ENCODE results near the gene OXT.

OXT gene

GRCh38 chr20:3081641-3082040 lies 10.2 kb downstream of the OXT start:
- H3K9ac ChIP-seq (ENCODE audit: low read depth, low read length), result no peak overlapping the region
- no peak overlapping the region for H3K27ac ChIP-seq (ENCODE audit: low read length)
- peaks cover 6% of the 10 kb centered on the region; the same call in 1 of the 2 replicates for H3K4me1 ChIP-seq (ENCODE audit: insufficient read depth, low read length)
- H3K9me3 ChIP-seq (ENCODE audit: insufficient read depth, low read depth, low read length), result no peaks in the 10 kb centered on the region
- no peak overlapping the region for H3K4me3 ChIP-seq (ENCODE audit: low read length)
- H3K27me3 ChIP-seq (ENCODE audit: insufficient read depth, low read length), result peaks cover 69% of the 10 kb centered on the region
- no peaks in the 10 kb centered on the region for H3K36me3 ChIP-seq (ENCODE audit: insufficient read depth, low read depth, low read length)

GRCh38 chr20:3082306-3082951 lies 11.0 kb downstream of the OXT start:
- Histone ChIP-seq H3K4me1 (ENCODE audit: insufficient read depth, low read length) (peaks cover 6% of the 10 kb centered on the region; the same call in 1 of the 2 replicates), H3K36me3 (ENCODE audit: insufficient read depth, low read depth, low read length) (no peaks in the 10 kb centered on the region), H3K27ac (ENCODE audit: low read length) (no peak overlapping the region), H3K9ac (ENCODE audit: low read depth, low read length) (no peak overlapping the region), H3K4me3 (ENCODE audit: low read length) (peak overlapping the region; percentile 53; the same call in 1 of the 2 replicates), H3K9me3 (ENCODE audit: insufficient read depth, low read depth, low read length) (no peaks in the 10 kb centered on the region), H3K27me3 (ENCODE audit: insufficient read depth, low read length) (peaks cover 69% of the 10 kb centered on the region)

GRCh38 chr20:3082955-3083952 lies 11.8 kb downstream of the OXT start:
- no peak overlapping the region for H3K9ac ChIP-seq (ENCODE audit: low read depth, low read length)
- peaks cover 6% of the 10 kb centered on the region; the same call in 1 of the 2 replicates for H3K4me1 ChIP-seq (ENCODE audit: insufficient read depth, low read length)
- H3K27ac ChIP-seq (ENCODE audit: low read length), result no peak overlapping the region
- peaks cover 61% of the 10 kb centered on the region for H3K27me3 ChIP-seq (ENCODE audit: insufficient read depth, low read length)
- H3K9me3 ChIP-seq (ENCODE audit: insufficient read depth, low read depth, low read length), result no peaks in the 10 kb centered on the region
- no peaks in the 10 kb centered on the region for H3K36me3 ChIP-seq (ENCODE audit: insufficient read depth, low read depth, low read length)
- H3K4me3 ChIP-seq (ENCODE audit: low read length), result peak overlapping the region; percentile 57

- Histone ChIP-seq H3K36me3 (ENCODE audit: insufficient read depth, low read depth, low read length) (no peaks in the 10 kb centered on the region), H3K27me3 (ENCODE audit: insufficient read depth, low read length) (peaks cover 57% of the 10 kb centered on the region), H3K4me3 (ENCODE audit: low read length) (peak within 1 kb of the TSS; percentile 57; the same call in 1 of the 2 replicates), H3K9ac (ENCODE audit: low read depth, low read length) (no peak within 1 kb of the TSS), H3K9me3 (ENCODE audit: insufficient read depth, low read depth, low read length) (no peaks in the 10 kb centered on the region), H3K27ac (ENCODE audit: low read length) (no peak within 1 kb of the TSS), H3K4me1 (ENCODE audit: insufficient read depth, low read length) (peaks cover 6% of the 10 kb centered on the region; the same call in 1 of the 2 replicates)
These were observed 13.0 kb downstream of the OXT start, which contains the start of gene AVP for GRCh38 chr20:3084283-3084985. Gene AVP, minus strand, starts transcription at chr20:3084724. Its CDS starts 50 bp downstream, at chr20:3084674.

GRCh38 chr20:3084986-3085360 lies 13.6 kb downstream of the OXT start:
- H3K36me3 ChIP-seq (ENCODE audit: insufficient read depth, low read depth, low read length), result no peaks in the 10 kb centered on the region
- H3K4me3 ChIP-seq (ENCODE audit: low read length), result no peak overlapping the region
- no peak overlapping the region for H3K27ac ChIP-seq (ENCODE audit: low read length)
- no peak overlapping the region for H3K9ac ChIP-seq (ENCODE audit: low read depth, low read length)
- peaks cover 6% of the 10 kb centered on the region; the same call in 1 of the 2 replicates for H3K4me1 ChIP-seq (ENCODE audit: insufficient read depth, low read length)
- H3K27me3 ChIP-seq (ENCODE audit: insufficient read depth, low read length), result peaks cover 56% of the 10 kb centered on the region
- no peaks in the 10 kb centered on the region for H3K9me3 ChIP-seq (ENCODE audit: insufficient read depth, low read depth, low read length)

- no peaks in the 10 kb centered on the region for H3K36me3 ChIP-seq (ENCODE audit: insufficient read depth, low read depth, low read length)
- H3K27ac ChIP-seq (ENCODE audit: low read length), result no peak overlapping the region
- H3K9ac ChIP-seq (ENCODE audit: low read depth, low read length), result no peak overlapping the region
- peaks cover 56% of the 10 kb centered on the region for H3K27me3 ChIP-seq (ENCODE audit: insufficient read depth, low read length)
- no peaks in the 10 kb centered on the region for H3K9me3 ChIP-seq (ENCODE audit: insufficient read depth, low read depth, low read length)
- peaks cover 6% of the 10 kb centered on the region; the same call in 1 of the 2 replicates for H3K4me1 ChIP-seq (ENCODE audit: insufficient read depth, low read length)
- no peak overlapping the region for H3K4me3 ChIP-seq (ENCODE audit: low read length)
These were observed 14.2 kb downstream of the OXT start for GRCh38 chr20:3085571-3086072.

- Histone ChIP-seq H3K4me1 (ENCODE audit: insufficient read depth, low read length) (peaks cover 6% of the 10 kb centered on the region; the same call in 1 of the 2 replicates), H3K36me3 (ENCODE audit: insufficient read depth, low read depth, low read length) (no peaks in the 10 kb centered on the region), H3K9me3 (ENCODE audit: insufficient read depth, low read depth, low read length) (no peaks in the 10 kb centered on the region), H3K27ac (ENCODE audit: low read length) (no peak overlapping the region), H3K27me3 (ENCODE audit: insufficient read depth, low read length) (peaks cover 53% of the 10 kb centered on the region), H3K4me3 (ENCODE audit: low read length) (no peak overlapping the region), H3K9ac (ENCODE audit: low read depth, low read length) (no peak overlapping the region)
These were observed 16.6 kb downstream of the OXT start for GRCh38 chr20:3088031-3088430.

GRCh38 chr20:3090565-3090964 lies 19.1 kb downstream of the OXT start:
- H3K36me3 ChIP-seq (ENCODE audit: insufficient read depth, low read depth, low read length), result no peaks in the 10 kb centered on the region
- H3K4me1 ChIP-seq (ENCODE audit: insufficient read depth, low read length), result no peaks in the 10 kb centered on the region
- H3K4me3 ChIP-seq (ENCODE audit: low read length), result no peak overlapping the region
- no peak overlapping the region for H3K27ac ChIP-seq (ENCODE audit: low read length)
- peaks cover 38% of the 10 kb centered on the region for H3K27me3 ChIP-seq (ENCODE audit: insufficient read depth, low read length)
- H3K9ac ChIP-seq (ENCODE audit: low read depth, low read length), result no peak overlapping the region
- H3K9me3 ChIP-seq (ENCODE audit: insufficient read depth, low read depth, low read length), result no peaks in the 10 kb centered on the region

GRCh38 chr20:3092611-3093379 lies 21.4 kb downstream of the OXT start:
- Histone ChIP-seq H3K27ac (ENCODE audit: low read length) (no peak overlapping the region), H3K4me1 (ENCODE audit: insufficient read depth, low read length) (no peaks in the 10 kb centered on the region), H3K4me3 (ENCODE audit: low read length) (peak overlapping the region; percentile 57; the same call in 1 of the 2 replicates), H3K36me3 (ENCODE audit: insufficient read depth, low read depth, low read length) (no peaks in the 10 kb centered on the region), H3K9ac (ENCODE audit: low read depth, low read length) (peak overlapping the region; percentile 11; the same call in 1 of the 2 replicates), H3K27me3 (ENCODE audit: insufficient read depth, low read length) (peaks cover 38% of the 10 kb centered on the region), H3K9me3 (ENCODE audit: insufficient read depth, low read depth, low read length) (no peaks in the 10 kb centered on the region)

- Histone ChIP-seq H3K9ac (ENCODE audit: low read depth, low read length) (no peak overlapping the region), H3K4me3 (ENCODE audit: low read length) (no peak overlapping the region), H3K27ac (ENCODE audit: low read length) (no peak overlapping the region), H3K27me3 (ENCODE audit: insufficient read depth, low read length) (peaks cover 38% of the 10 kb centered on the region), H3K36me3 (ENCODE audit: insufficient read depth, low read depth, low read length) (no peaks in the 10 kb centered on the region), H3K4me1 (ENCODE audit: insufficient read depth, low read length) (no peaks in the 10 kb centered on the region), H3K9me3 (ENCODE audit: insufficient read depth, low read depth, low read length) (no peaks in the 10 kb centered on the region)
These were observed 22.5 kb downstream of the OXT start for GRCh38 chr20:3093861-3094361.

Data from iPS-20b (cell line).